HG03354 (cell line): ENCODE results near the gene C11orf42.
"Not testable (repeated sequence)": the region's sequence is repeated elsewhere in the genome, so short reads cannot be mapped to it uniquely, and the experiment has no call there.

Source experiments
- ATAC-seq: cut with Tn5 transposase; IDR thresholded peaks from one replicate; pipeline ENCODE4 v1.9.1; 2021; ENCODE audit warnings: mild to moderate bottlenecking; ENCODE audit not compliant: unreplicated experiment, poor library complexity, severe bottlenecking

C11orf42 gene

GRCh38 chr11:6217722-6218121 is 12.4 kb downstream of the C11orf42 start:
- no peak for ATAC-seq

DNA sequence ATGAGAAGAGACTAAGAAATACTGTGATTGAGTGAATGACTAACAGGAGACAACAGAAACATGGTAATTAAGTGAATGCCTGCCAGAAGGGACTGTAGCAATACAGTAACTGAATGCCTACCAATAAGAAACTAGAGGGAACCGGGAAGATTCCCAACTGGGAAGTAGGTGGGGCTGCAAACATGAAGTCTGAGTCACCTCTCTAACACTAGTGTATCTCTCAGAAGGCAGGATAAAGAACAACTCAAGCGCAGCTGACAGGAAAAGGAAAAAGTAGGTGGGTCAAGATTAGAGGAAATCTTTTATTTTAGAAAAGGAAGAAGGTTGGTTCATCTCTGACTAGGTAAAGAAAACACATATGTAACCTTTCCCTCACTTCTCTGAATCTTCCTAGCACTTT is 14.0 kb downstream of the C11orf42 start:
- no peak for ATAC-seq

GRCh38 chr11:6223854-6224253 is 18.5 kb downstream of the C11orf42 start:
- no peak for ATAC-seq

GRCh38 chr11:6224421-6224820 is 19.1 kb downstream of the C11orf42 start:
- ATAC-seq = no peak

DNA sequence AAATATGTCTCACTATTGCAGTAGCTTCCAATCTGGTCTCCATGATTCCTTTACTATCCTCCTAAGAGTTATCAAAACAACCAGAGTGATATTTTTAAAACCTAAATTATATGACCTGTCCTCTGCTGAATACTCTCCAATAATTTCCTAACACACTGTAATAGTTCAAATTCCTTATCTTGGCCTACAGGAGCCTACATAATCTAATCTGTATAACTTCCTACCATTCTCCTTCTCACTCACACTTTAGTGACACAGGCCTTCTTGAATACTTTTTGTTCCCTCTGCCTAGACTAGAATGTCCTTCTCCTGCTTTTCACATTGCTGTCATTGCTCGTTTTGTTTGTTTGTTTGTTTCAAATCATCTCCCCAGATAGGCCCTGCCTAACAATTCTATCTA is 19.7 kb downstream of the C11orf42 start:
- ATAC-seq = no peak

GRCh38 chr11:6225896-6226295 is 20.5 kb downstream of the C11orf42 start:
- ATAC-seq = no peak

DNA sequence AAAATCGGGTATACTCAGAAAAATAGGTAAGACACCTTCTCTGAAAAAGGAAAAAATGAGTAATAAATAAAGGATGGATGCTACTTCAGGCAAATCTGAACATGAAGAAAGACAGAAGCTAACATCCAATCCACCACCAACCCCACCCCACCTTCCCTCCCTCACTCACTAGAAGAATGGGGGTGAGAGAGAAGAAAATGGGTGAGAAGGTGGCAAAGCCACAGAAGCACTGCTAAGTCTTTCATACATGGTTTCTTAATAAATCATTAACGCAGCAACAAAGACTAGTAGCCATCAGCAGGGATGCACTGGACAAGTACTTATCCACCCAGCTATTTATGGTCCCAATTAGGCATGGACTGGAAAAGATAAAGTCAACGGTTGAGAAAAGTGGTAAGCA is 23.2 kb downstream of the C11orf42 start:
- ATAC-seq = no peak

DNA sequence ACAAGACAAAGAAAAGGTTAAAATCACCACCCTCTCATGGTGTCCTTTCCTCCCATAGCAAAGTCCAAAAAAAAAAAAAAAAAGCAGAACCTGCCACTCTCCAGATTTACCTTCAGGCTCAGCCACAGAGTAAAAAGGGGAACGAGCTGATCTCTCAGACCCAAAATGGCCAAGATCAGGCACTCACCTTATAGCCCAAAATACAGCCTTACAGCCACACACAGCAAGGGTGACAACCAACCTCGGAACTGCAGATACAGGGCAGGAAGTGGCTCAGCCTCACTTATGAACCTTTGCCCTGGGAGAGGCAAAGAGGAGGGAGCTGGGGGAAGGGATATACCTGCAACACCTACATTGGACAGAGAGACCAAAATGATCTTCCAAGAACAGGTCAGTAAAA is 24.6 kb downstream of the C11orf42 start:
- no peak for ATAC-seq

GRCh38 chr11:6232899-6233298 is 27.5 kb downstream of the C11orf42 start:
- ATAC-seq = no peak

- peak; percentile 1 for ATAC-seq
These were observed 28.6 kb downstream of the C11orf42 start for GRCh38 chr11:6233984-6234386.

DNA sequence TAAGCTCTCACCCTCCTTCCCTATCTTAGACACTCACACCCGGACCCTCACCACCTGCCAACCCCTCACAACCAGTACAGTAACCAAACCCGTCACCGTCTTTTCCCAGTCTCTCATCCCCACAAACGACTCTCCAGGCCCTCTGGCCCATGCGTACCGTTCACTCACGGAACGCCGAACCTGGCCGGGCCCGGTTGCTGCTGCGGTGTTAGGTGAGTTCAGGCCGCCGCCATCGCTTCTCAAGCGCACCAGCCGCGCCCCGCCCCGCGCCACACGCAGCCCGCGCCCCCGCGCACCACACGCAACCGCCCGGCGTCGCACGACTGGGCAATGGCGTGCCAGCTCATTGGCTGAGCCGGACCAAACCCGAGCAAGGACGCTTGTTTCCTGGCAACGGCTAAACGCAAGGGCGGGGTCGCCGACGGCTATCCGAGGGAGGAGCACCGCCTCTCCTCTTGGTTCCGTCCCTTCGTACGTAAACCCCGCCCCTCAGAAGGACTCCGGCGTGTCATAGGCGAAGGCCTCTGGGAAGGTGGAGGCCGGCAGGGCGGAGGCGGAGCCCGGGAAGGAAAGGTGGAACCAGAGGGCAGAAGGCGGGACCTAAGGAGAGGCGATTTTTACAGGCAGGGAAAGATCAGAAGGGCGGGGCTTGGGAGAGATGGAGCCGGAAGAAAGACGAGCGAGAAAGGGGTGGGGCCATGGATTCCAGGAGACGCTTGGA is 29.2 kb downstream of the C11orf42 start, which contains the start of gene FHIP1B:
TSS of gene FHIP1B (minus strand) at position 250 of the 721 bp plus-strand sequence. CDS start 10,120 bp downstream, outside the sequence.
- ATAC-seq = peak; percentile 95

GRCh38 chr11:6237266-6237665 is 31.9 kb downstream of the C11orf42 start:
- ATAC-seq = no peak

GRCh38 chr11:6237761-6238302 is 32.5 kb downstream of the C11orf42 start:
- ATAC-seq = no peak

GRCh38 chr11:6238902-6239301 is 33.5 kb downstream of the C11orf42 start, which contains the start of gene CNGA4:
TSS of gene CNGA4 (plus strand) at chr11:6239089. CDS start at chr11:6239207, 118 bp downstream.
- no peak for ATAC-seq

DNA sequence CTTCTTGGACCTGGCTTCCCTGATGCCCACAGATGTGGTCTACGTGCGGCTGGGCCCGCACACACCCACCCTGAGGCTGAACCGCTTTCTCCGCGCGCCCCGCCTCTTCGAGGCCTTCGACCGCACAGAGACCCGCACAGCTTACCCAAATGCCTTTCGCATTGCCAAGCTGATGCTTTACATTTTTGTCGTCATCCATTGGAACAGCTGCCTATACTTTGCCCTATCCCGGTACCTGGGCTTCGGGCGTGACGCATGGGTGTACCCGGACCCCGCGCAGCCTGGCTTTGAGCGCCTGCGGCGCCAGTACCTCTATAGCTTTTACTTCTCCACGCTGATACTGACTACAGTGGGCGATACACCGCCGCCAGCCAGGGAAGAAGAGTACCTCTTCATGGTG is 34.8 kb downstream of the C11orf42 start:
- ATAC-seq = no peak

DNA sequence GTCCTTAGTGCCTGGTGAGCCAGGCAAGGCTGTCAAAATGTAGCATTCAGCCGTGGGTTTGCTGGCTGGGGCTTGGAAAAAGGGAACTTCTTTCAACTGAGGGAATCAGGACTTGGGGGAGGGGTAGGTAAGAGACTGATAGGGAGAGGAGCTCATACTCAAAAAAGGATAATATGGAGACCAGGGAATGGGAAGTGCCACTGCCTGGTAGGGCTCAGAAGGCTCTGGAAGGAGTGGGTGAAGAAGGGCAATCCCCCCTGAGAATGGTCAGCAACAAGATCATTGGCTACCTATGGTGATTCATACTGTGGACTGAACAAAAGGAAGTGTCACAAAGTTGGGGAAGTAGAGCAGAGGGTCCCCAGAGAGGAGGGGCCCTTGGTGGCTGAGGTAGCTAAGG is 35.4 kb downstream of the C11orf42 start:
- no peak for ATAC-seq

GRCh38 chr11:6241316-6241715 is 36.0 kb downstream of the C11orf42 start:
- no peak for ATAC-seq

GRCh38 chr11:6245536-6245935 is 40.2 kb downstream of the C11orf42 start:
- ATAC-seq = no peak

DNA sequence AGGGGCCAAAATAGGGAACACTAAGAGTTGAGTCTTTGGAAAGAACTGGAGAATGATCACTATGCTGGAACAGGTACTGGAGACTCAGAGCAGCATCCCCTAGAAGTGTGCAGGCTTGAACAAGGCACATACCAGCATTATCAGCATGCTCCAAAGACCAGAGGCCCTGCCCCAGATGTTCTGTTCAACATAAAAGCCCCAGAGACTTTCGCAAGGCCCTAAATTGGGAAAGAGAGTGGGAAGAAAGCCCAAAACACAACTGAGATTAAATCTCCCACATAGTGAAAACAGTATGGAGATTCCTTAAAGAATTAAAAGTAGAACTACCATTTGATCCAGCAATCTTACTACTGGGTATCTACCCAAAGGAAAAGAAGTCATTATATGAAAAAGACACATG is 42.9 kb downstream of the C11orf42 start:
- ATAC-seq = no peak

- ATAC-seq = not testable (repeated sequence)
These were observed 43.5 kb downstream of the C11orf42 start for GRCh38 chr11:6248897-6249296.

DNA sequence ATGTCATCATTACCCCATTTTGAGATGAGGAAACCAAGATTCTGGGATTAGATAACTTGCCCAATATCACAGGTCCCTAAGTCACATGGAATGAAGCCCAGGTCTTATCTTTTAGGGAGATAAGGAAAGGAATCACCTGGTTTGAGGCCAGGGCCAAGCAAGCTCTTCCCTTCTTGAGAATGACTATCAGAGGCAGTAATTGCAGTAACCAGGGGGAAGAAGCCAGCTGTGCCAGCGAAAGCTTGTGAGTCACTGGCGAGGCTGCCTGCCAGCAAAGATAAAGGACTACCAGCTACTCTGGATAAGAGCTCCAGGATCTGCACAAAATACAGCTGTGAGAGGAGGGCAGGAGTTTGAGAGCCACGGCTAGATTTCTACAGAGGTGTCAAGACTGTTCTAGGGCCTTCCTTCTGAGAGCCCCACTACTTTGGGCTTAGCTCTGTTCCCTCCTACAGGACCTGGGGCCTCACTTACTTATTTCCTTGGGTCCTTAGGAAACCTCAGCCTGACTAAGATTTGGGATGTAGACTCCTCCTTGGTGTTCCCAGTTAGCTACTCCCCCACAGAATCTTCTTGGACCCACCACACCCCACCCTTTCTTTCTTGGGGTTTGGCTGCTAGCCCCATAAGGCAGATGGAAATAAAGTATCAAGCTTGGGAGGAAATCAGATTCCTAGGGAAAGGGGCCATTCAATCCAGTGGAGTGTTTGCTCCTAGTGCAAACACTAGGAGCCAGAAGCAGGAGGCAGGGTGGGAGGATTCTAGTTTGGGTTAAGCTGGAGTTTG is 44.6 kb downstream of the C11orf42 start:
- no peak for ATAC-seq
